Fibroblast of lung (primary cell): ENCODE results near the gene ZDHHC6. TPM values are rescaled to one million over a fixed set of nuclear protein-coding genes. Genes with fewer than 3 reads are reported as not detected.

Experiments
- DNase-seq, 2 donors: peaks; one replicate each; pipeline versions ENCODE4 v3.0.0 to v3.0.0-alpha.2; 2010; ENCODE audit warnings: low read depth in 2 of 2
- H2AFZ ChIP-seq: 2 replicates; pipeline ENCODE4 v1.5.1; 2012; ENCODE audit warnings: low read length, control low read depth, inconsistent platforms
- H3K27ac ChIP-seq: 2 replicates; pipeline ENCODE4 v1.5.1; 2011; ENCODE audit warnings: low read length, control low read depth; ENCODE audit not compliant: insufficient read depth
- H3K27me3 ChIP-seq: 2 replicates; pipeline ENCODE4 v1.5.1; 2011; ENCODE audit warnings: mild to moderate bottlenecking, low read length; ENCODE audit not compliant: control insufficient read depth, insufficient read depth
- H3K36me3 ChIP-seq: 2 replicates; pipeline ENCODE4 v1.5.1; 2011; ENCODE audit warnings: low read length; ENCODE audit not compliant: control insufficient read depth, insufficient read depth
- H3K4me1 ChIP-seq: 2 replicates; pipeline ENCODE4 v1.5.1; 2011; ENCODE audit warnings: low read length; ENCODE audit not compliant: control insufficient read depth, insufficient read depth; ENCODE audit errors: extremely low read depth
- H3K4me2 ChIP-seq: 2 replicates; pipeline ENCODE4 v1.5.1; 2011; ENCODE audit warnings: low read length, control low read depth; ENCODE audit not compliant: insufficient read depth; ENCODE audit errors: extremely low read depth
- H3K4me3 ChIP-seq, 4 experiments: fragments of 200-600 bp in 1 of 4; sonication (generic) in 1 of 4; replicated peaks in 1 of 4; 2 replicates each; pipeline ENCODE4 v1.5.1; 2011 to 2016; ENCODE audit warnings: low read length in 4 of 4, low read depth in 3 of 4, mild to moderate bottlenecking in 3 of 4, control low read depth in 2 of 4, inconsistent platforms in 1 of 4, mixed read lengths in 1 of 4; ENCODE audit not compliant: insufficient read depth in 1 of 4; ENCODE audit errors: control extremely low read depth in 1 of 4
- H3K79me2 ChIP-seq: 2 replicates; pipeline ENCODE4 v1.5.1; 2012; ENCODE audit warnings: mild to moderate bottlenecking, low read length, inconsistent platforms; ENCODE audit not compliant: control insufficient read depth, insufficient read depth
- H3K9ac ChIP-seq: 2 replicates; pipeline ENCODE4 v1.5.1; 2011; ENCODE audit warnings: mild to moderate bottlenecking, low read length, control low read depth; ENCODE audit not compliant: insufficient read depth
- H3K9me3 ChIP-seq: 2 replicates; pipeline ENCODE4 v1.5.1; 2012; ENCODE audit warnings: low read depth, low read length; ENCODE audit not compliant: control insufficient read depth, insufficient read depth
- H4K20me1 ChIP-seq: 2 replicates; pipeline ENCODE4 v1.5.1; 2011; ENCODE audit warnings: low read length; ENCODE audit not compliant: control insufficient read depth, insufficient read depth; ENCODE audit errors: extremely low read depth
- CTCF ChIP-seq, 2 donors: IDR thresholded peaks in 1 of 2; conservative IDR thresholded peaks in 1 of 2; 1 replicate in 1 of 2; 2 replicates in 1 of 2; pipeline ENCODE4 v1.5.1; 2011 to 2012; ENCODE audit warnings: low read length in 2 of 2, control low read depth in 1 of 2, inconsistent platforms in 1 of 2, low read depth in 1 of 2, mild to moderate bottlenecking in 1 of 2
- EZH2 ChIP-seq: IDR thresholded peaks from 2 replicates; pipeline ENCODE4 v1.5.1; 2012; ENCODE audit warnings: low read length, control low read depth, mild to moderate bottlenecking; ENCODE audit errors: missing control alignments
- polyA plus RNA-seq, 2 donors: library from polyadenylated mRNA; depleted of rRNA in 1 of 2; stranded (reverse) in 1 of 2; unstranded in 1 of 2; fragments of >200 nt; gene quantifications; 2 replicates each; pipeline ENCODE4 v1.2.1, GENCODE V29; 2011 to 2012; ENCODE audit warnings: missing spikeins in 1 of 2
- total RNA-seq: library from RNA; depleted of rRNA; stranded (reverse); fragments of >200 nt; gene quantifications from 2 replicates; pipeline ENCODE4 v1.2.1, GENCODE V29; 2014

The ZDHHC6 gene
- total and polyA plus RNA-seq, 2 donors (not counting 1 experiment from before 2014, with no cell fraction given) = 29.9 to 37.8 TPM

DNA sequence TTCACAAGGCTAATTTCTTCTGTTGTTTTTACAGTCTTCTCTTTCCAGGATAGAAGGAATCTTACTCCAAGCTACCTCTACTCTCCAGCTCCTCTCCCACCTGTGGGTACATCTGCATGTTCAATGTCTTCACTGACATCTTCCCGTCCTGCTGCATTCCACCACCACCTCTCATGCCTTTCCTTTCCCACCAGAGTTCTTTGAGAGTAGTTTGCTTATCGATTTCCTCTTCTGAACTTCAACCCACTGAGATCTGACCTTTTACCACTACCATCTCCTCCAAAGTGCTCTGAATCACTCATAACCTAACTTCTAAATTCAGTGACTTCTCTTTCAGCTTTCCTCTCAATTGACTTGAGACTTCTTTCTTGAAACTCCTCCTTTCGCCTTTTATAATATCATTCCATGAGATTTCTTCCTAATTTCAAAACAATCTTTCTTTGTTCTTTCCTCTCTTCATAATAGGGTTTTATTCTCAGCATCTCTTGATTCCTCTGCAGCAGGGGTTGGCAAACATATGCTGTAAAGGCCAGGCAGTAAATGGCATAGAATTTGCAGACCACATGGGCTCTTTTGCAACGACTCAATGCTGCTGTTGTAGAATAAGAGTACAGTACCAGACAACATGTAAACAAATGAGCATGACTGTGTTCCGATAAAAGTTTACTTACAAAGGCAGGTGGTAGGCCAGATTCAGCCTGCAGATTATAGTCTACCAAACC lies 50.7 kb downstream of the ZDHHC6 start:
- H4K20me1 ChIP-seq = no peaks in the 10 kb centered on the region
- H3K36me3 ChIP-seq = no peaks in the 10 kb centered on the region
- no peak for DNase-seq
- TF ChIP-seq CTCF (conservative IDR thresholded peaks at IDR 0.05 in 1 of 2, IDR thresholded peaks at IDR 0.05 in 1 of 2; ENCODE audit: low read depth in 1 of 2, low read length in 2 of 2) (no peak), EZH2 (no peak)
- H3K27me3 ChIP-seq = no peaks in the 10 kb centered on the region
- no peak overlapping the region for H3K4me2 ChIP-seq
- no peak overlapping the region for H2AFZ ChIP-seq
- no peak overlapping the region for H3K9ac ChIP-seq
- H3K4me1 ChIP-seq = no peaks in the 10 kb centered on the region
- H3K27ac ChIP-seq = no peak overlapping the region
- no peak overlapping the region for H3K4me3 ChIP-seq
- H3K79me2 ChIP-seq = no peaks in the 10 kb centered on the region
- no peaks in the 10 kb centered on the region for H3K9me3 ChIP-seq

DNA sequence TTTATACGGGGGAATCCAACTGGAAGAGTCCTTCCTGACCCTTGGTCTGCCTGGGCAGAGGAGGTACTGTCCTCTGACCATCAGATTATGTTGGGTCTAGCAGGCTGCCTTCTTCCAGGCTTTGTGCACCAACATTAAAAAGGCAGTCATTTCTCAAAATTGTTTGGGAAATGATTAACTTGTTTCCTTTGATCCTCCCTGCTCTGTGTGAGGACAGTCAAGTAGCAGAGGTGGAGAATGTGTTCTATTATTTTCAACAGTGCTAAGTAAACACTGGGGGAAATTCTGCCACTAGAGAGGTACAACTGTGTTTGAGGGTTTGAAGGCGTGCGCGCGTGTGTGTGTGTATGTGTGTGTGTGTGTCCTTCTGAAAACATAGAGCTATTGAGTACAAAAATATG lies 52.2 kb downstream of the ZDHHC6 start:
- Histone ChIP-seq H3K27ac (no peak overlapping the region), H3K4me1 (no peaks in the 10 kb centered on the region), H3K27me3 (no peaks in the 10 kb centered on the region), H2AFZ (no peak overlapping the region), H3K4me3 (no peak overlapping the region), H3K79me2 (no peaks in the 10 kb centered on the region), H3K4me2 (no peak overlapping the region), H3K36me3 (no peaks in the 10 kb centered on the region), H3K9ac (no peak overlapping the region), H4K20me1 (no peaks in the 10 kb centered on the region), H3K9me3 (no peaks in the 10 kb centered on the region)
- TF ChIP-seq EZH2 (no peak), CTCF (conservative IDR thresholded peaks at IDR 0.05 in 1 of 2, IDR thresholded peaks at IDR 0.05 in 1 of 2; ENCODE audit: low read depth in 1 of 2, low read length in 2 of 2) (no peak)
- DNase-seq = no peak

- no peaks in the 10 kb centered on the region for H3K79me2 ChIP-seq
- H3K27ac ChIP-seq = no peak overlapping the region
- no peaks in the 10 kb centered on the region for H3K27me3 ChIP-seq
- no peak overlapping the region for H3K9ac ChIP-seq
- TF ChIP-seq EZH2 (no peak), CTCF (conservative IDR thresholded peaks at IDR 0.05 in 1 of 2, IDR thresholded peaks at IDR 0.05 in 1 of 2; ENCODE audit: low read depth in 1 of 2, low read length in 2 of 2) (no peak)
- H3K9me3 ChIP-seq = no peaks in the 10 kb centered on the region
- no peak overlapping the region for H3K4me3 ChIP-seq
- H3K4me2 ChIP-seq = no peak overlapping the region
- no peak for DNase-seq
- no peaks in the 10 kb centered on the region for H3K4me1 ChIP-seq
- H3K36me3 ChIP-seq = no peaks in the 10 kb centered on the region
- no peak overlapping the region for H2AFZ ChIP-seq
- H4K20me1 ChIP-seq = no peaks in the 10 kb centered on the region
These were observed 52.9 kb downstream of the ZDHHC6 start for GRCh38 chr10:112393827-112394226.
